Hepatocyte (in vitro differentiated cells): ENCODE measurements around the gene KIF3B.

Source experiments
- CTCF ChIP-seq: fragments of 200-600 bp; sonication (generic); IDR thresholded peaks from 2 replicates; pipeline ENCODE4 v1.5.1; 2016; ENCODE audit warnings: antibody characterized with exemption, mild to moderate bottlenecking; ENCODE audit not compliant: poor library complexity
- EZH2 ChIP-seq: fragments of 200-600 bp; sonication (generic); IDR thresholded peaks from 2 replicates; pipeline ENCODE4 v1.6.1; 2016; ENCODE audit warnings: antibody characterized with exemption, mild to moderate bottlenecking, borderline replicate concordance
- EZH2phosphoT487 ChIP-seq: fragments of 200-600 bp; sonication (generic); IDR thresholded peaks from one replicate; pipeline ENCODE4 v1.6.1; 2018; ENCODE audit warnings: antibody characterized with exemption, mild to moderate bottlenecking, low read depth, moderate library complexity; ENCODE audit not compliant: unreplicated experiment, severe bottlenecking

GRCh38 chr20:32278199-32278643 is 770 bp downstream of the KIF3B start:
- TF ChIP-seq EZH2 (no peak), CTCF (no peak), EZH2phosphoT487 (no peak)
